ENCODE data around the gene AFTPH. TPM values are rescaled to one million over a fixed set of nuclear protein-coding genes. Genes with fewer than 3 reads are reported as not detected.

The AFTPH gene
- total and polyA plus RNA-seq, 7 donors: 12.0 to 26.8 (median 13.1) TPM

DNA sequence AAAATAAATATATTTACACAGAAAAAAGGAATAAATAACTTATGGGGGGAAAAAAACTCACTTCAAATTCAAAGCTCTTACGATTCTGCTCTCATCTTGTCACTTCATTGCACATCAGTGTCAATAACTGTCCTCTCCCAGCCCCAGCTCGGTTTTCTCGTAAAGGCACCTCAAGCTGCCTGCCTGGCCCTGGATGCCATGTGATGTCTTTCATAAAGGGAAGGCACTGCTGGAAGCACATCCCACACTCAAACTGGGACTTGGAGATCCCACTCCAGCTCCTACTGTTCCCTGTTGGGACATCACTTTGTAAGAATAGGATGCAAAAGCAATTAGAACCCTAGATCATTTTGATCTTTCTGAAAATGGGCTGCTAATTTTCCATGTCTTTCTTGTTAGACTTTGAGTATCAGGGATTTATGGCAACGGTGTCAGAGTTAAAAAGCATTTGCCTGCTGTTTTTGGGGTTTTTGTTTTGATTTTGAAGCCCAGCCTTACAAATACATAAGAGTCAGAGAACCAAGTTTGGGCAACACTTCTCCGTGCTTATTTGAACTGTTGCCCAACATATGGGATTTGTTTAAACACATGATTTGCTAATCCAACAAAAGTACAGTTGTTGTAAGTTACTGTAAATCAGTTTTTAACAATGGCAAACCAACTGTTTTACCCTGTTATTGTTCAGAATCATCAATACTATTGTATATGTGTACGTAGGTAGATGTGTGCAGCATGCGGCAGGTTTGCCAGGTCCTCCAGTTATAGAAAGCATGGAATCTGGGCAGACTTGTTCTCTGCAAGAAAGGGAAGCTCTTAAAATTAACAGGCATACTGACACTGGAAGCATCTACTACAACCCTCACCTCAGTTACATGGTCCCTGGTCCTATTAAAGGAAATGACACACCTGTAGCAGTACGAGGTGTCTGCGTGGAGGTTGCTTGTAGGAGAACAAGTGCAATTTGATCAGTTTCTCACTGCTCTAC, 109.0 kb downstream of the AFTPH start:
- no peaks in the 10 kb centered on the region for H3K27me3 ChIP-seq (ENCODE audit: insufficient read depth in 3 of 3, low read length in 2 of 3)
- intact Hi-C loops (cut with DNase I): no loop called here
- DNase-seq: no peak
- H3K4me1 ChIP-seq: peaks cover 22% of the 10 kb centered on the region
- peaks cover 0 to 46% of the 10 kb centered on the region in 2 donors for H3K36me3 ChIP-seq (ENCODE audit: insufficient read depth in 1 of 2, low read depth in 1 of 2)
- 77 to 88% (median 83%) methylated on average over 9 of the region's 9 CpGs for WGBS, 3 donors
- TF ChIP-seq, protein P1, sequence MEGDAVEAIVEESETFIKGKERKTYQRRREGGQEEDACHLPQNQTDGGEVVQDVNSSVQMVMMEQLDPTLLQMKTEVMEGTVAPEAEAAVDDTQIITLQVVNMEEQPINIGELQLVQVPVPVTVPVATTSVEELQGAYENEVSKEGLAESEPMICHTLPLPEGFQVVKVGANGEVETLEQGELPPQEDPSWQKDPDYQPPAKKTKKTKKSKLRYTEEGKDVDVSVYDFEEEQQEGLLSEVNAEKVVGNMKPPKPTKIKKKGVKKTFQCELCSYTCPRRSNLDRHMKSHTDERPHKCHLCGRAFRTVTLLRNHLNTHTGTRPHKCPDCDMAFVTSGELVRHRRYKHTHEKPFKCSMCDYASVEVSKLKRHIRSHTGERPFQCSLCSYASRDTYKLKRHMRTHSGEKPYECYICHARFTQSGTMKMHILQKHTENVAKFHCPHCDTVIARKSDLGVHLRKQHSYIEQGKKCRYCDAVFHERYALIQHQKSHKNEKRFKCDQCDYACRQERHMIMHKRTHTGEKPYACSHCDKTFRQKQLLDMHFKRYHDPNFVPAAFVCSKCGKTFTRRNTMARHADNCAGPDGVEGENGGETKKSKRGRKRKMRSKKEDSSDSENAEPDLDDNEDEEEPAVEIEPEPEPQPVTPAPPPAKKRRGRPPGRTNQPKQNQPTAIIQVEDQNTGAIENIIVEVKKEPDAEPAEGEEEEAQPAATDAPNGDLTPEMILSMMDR (IDR thresholded peaks at IDR 0.05): no peak
- no peak overlapping the region for H3K27ac ChIP-seq
- ATAC-seq: no peak
- no peak overlapping the region for H3K4me3 ChIP-seq
- no peaks in the 10 kb centered on the region for H3K9me3 ChIP-seq

DNA sequence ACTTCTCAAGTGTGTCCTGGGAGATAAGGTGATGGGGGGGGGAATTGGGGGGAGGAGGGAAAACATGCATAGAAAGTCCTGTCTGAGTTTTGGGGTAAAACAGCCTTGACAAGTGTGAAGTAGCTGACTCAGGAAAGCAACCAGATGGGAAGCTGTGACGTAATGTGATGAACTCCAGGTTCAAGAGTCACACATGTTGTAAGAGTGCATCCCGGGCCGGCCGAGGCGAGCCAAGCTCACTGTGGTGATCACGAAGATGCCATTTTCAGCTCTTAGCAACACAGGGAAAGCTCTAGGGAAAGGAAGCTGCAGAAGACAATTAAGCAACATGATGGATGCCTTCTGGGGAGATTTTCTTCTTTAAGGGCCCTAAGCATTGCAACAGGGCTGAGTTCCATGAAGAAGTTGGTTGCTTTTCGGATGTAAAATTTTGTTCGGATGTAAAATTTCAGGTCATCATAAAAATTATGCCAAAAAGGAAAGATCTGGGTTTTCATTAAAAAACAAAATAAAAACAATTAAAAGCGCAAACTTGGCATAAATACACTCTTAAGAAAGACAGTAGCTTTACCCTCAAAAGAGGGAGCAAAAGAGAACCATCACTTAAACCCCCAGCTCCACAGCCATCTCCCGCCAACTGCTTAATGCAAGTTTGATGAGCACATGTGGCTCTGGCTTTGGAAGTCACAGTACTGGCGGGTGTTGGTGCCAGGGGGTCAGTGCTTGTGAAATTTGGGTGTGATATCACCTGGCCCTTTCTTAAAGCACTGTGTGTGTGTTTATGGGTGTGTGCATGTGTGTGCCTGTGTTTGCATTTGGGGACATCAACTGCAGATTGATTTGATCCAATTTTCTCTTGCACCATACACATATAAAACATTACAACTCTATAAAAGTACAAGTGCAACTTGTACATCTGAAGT, 110.5 kb downstream of the AFTPH start:
- 80 to 91% (median 82%) methylated on average over 11 of the region's 11 CpGs for WGBS, 3 donors
- peak; percentile 59 to 85 for DNase-seq
- H3K36me3 ChIP-seq (ENCODE audit: insufficient read depth in 1 of 2, low read depth in 1 of 2): peaks cover 0 to 46% of the 10 kb centered on the region in 2 donors
- ATAC-seq: peak in 3 of 4 donors; percentile 39 to 51 (median 45)
- H3K27me3 ChIP-seq (ENCODE audit: insufficient read depth in 3 of 3, low read length in 2 of 3): no peaks in the 10 kb centered on the region
- H3K4me3 ChIP-seq: no peak overlapping the region
- no peak overlapping the region for H3K27ac ChIP-seq
- TF ChIP-seq, protein P1 (IDR thresholded peaks at IDR 0.05): no peak
- H3K9me3 ChIP-seq: no peaks in the 10 kb centered on the region
- intact Hi-C loops (cut with DNase I): no loop called here
- peaks cover 28% of the 10 kb centered on the region for H3K4me1 ChIP-seq

DNA sequence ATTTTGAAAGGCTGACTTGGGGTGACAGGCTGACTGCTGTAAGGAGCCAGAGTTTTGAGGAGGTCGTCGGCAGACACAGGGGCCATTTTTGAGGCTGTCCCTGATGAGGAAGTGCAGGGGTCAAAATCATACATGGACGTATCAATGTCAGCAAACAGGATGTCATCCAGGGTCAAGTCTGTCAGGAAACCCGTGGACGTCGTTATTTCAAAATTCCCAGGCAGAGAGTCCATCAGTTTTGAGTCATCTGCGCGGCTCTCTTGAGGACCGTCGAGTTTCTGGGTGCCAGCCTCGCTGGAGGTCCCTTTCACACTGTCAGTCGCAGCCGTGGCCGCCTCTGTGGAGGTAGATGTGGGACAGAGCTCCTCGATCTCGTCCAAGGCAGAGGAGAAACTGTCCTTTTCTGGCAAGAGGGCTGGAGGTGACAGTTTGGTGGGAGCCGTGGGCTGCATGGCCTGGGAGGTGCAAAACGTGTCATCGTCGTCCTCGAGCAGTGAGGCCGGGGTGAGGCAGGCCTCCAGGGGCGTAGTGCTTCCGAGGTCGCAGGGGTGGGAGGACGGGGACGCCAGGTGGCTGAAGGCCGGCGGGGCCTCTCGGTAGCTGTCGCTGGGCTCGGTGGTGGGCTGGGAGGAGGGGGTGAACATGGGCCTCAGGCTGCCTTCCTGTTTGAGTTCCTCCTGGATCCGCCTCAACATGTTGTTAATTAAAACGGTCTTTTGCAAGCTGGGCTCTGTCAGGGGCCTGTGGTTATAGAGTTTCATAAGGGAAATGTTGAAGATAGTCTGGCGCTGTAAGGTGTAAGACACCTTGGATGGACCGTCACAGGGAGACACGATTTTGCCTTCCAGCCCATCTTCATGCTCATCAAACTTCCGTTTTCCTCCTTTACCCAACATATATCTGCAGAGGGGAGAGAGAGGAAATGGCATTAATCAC, 112.1 kb downstream of the AFTPH start:
- no peaks in the 10 kb centered on the region for H3K27me3 ChIP-seq (ENCODE audit: insufficient read depth in 3 of 3, low read length in 2 of 3)
- peaks cover 44% of the 10 kb centered on the region for H3K4me1 ChIP-seq
- TF ChIP-seq, protein P1 (IDR thresholded peaks at IDR 0.05): no peak
- ATAC-seq: no peak
- no peak overlapping the region for H3K4me3 ChIP-seq
- DNase-seq: no peak
- intact Hi-C loops (cut with DNase I): no loop called here
- no peaks in the 10 kb centered on the region for H3K9me3 ChIP-seq
- 69 to 74% (median 70%) methylated on average over 36 to 38 of the region's 38 CpGs for WGBS, 3 donors
- H3K36me3 ChIP-seq (ENCODE audit: insufficient read depth in 1 of 2, low read depth in 1 of 2): peaks cover 0 to 38% of the 10 kb centered on the region in 2 donors
- H3K27ac ChIP-seq: peak overlapping the region; percentile 20

DNA sequence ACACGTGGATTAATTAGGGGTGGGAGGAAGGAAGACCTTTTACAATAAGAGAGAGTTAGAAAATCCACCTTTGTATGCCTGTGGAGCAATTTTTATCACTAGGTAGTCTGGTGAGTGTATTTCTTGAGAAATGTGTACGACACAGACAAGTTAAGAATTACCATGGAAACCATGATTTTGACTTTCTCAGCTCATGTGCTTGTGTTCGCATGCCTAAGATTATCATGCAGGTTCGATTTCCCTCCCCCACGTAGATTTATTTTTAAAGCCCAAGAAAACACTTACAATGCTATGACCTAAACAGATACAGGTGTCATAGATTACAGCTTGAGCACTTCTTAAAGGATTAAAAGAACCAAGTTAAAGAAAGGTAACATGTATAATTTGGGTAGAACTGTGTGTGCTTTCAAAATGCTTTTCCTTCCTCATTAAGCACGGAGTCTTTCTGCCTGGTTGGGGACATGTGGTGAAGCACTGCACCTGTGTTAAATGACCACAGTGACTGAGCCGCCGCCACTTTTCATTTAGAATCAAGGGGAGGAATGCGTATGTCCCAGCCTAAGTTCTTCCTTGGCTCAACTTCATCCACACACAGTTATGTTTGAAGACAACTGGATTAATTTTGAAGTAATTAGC, 113.0 kb downstream of the AFTPH start:
- 55 to 65% (median 61%) methylated on average over 9 of the region's 9 CpGs for WGBS, 3 donors

More for the DNA sequence above, 113.0 kb downstream of the AFTPH start:
- peak overlapping the region; percentile 20 for H3K27ac ChIP-seq
- TF ChIP-seq, protein P1 (IDR thresholded peaks at IDR 0.05): no peak
- H3K27me3 ChIP-seq (ENCODE audit: insufficient read depth in 3 of 3, low read length in 2 of 3): no peaks in the 10 kb centered on the region
- H3K36me3 ChIP-seq (ENCODE audit: insufficient read depth in 1 of 2, low read depth in 1 of 2): peaks cover 0 to 36% of the 10 kb centered on the region in 2 donors
- ATAC-seq: peak in 1 of 4 donors; percentile 18
- H3K4me1 ChIP-seq: peaks cover 44% of the 10 kb centered on the region
- no peak overlapping the region for H3K4me3 ChIP-seq
- no peaks in the 10 kb centered on the region for H3K9me3 ChIP-seq
- DNase-seq: no peak
- intact Hi-C loops (cut with DNase I): no loop called here

Data from psoas muscle (tissue), 8 donors.